Spinal cord (tissue), 10 donors: ENCODE data around the gene NDUFA8. TPM values are rescaled to one million over a fixed set of nuclear protein-coding genes. Genes with fewer than 3 reads are reported as not detected.
A peak's percentile ranks its signal among the peaks of the same experiment; 100 is the strongest.

Experiments
- DNase-seq, 6 donors: peaks; one replicate each; pipeline versions ENCODE4 v3.0.0 to v3.0.0-alpha.2; 2013 to 2015; ENCODE audit warnings: low spot score in 6 of 6, low read depth in 4 of 6
- H3K27ac ChIP-seq: one replicate; pipeline ENCODE4 v1.5.1; 2013; ENCODE audit warnings: low read depth, low read length, control low read depth
- H3K27me3 ChIP-seq: one replicate; pipeline ENCODE4 v1.6.1; 2013; ENCODE audit warnings: low read length; ENCODE audit not compliant: control insufficient read depth, insufficient read depth
- H3K36me3 ChIP-seq: one replicate; pipeline ENCODE4 v1.6.1; 2013; ENCODE audit warnings: low read length; ENCODE audit not compliant: control insufficient read depth, insufficient read depth
- H3K4me1 ChIP-seq: one replicate; pipeline ENCODE4 v1.6.1; 2013; ENCODE audit warnings: low read length; ENCODE audit not compliant: control insufficient read depth, insufficient read depth
- H3K4me3 ChIP-seq: one replicate; pipeline ENCODE4 v1.5.1; 2013; ENCODE audit warnings: low read depth, low read length, control low read depth
- H3K9me3 ChIP-seq: one replicate; pipeline ENCODE4 v1.6.1; 2013; ENCODE audit warnings: low read length; ENCODE audit not compliant: control insufficient read depth, insufficient read depth
- WGBS: methylation state at CpG from one replicate; pipeline ENCODE4 v1.1.5; 2013; ENCODE audit warnings: missing lambda C conversion rate; ENCODE audit not compliant: insufficient coverage; 5-methylcytosine and 5-hydroxymethylcytosine counted together
- long read RNA-seq, 4 donors: transcript quantifications; one replicate each; lab custom pipeline, GENCODE V29; 2026
- polyA plus RNA-seq, 2 donors: library from polyadenylated mRNA; unstranded; fragments of 120-200 nt; gene quantifications; one replicate each; pipeline ENCODE4 v1.2.1, GENCODE V29; 2013; ENCODE audit not compliant: insufficient read length in 2 of 2
- total RNA-seq, 2 donors: library from RNA; depleted of rRNA in 1 of 2; stranded (reverse); fragments of 120-200 nt in 1 of 2; fragments of >200 nt in 1 of 2; gene quantifications; one replicate each; pipeline versions ENCODE4 v1.2.3 to v1.2.4, GENCODE V29; 2013 to 2014
- donor health status: healthy.

Gene NDUFA8
- total RNA-seq (10 to 100 TPM; 46.0 to 59.4 TPM), polyA plus RNA-seq (100 to 1,000 TPM; 109 to 114 TPM)
- long read RNA-seq, donor 1, transcript NDUFA8-201 (4 exons, 844 nt), result major isoform, 139 of 191 reads
- long read RNA-seq, donor 1, partial matches to known transcripts, result 47 of 191 reads
- long read RNA-seq, donor 1, other reads (novel, unspliced or antisense), result 5 of 191 reads
- long read RNA-seq, donor 2, transcript NDUFA8-201 (4 exons, 844 nt), result major isoform, 33 of 38 reads
- long read RNA-seq, donor 2, partial matches to known transcripts, result 5 of 38 reads
- long read RNA-seq, donor 2, other reads (novel, unspliced or antisense), result 0 of 38 reads
- long read RNA-seq, donor 3, transcript NDUFA8-201 (4 exons, 844 nt), result major isoform, 34 of 44 reads
- long read RNA-seq, donor 3, partial matches to known transcripts, result 10 of 44 reads
- long read RNA-seq, donor 3, other reads (novel, unspliced or antisense), result 0 of 44 reads
- long read RNA-seq, donor 4, transcript NDUFA8-201 (4 exons, 844 nt), result major isoform, 77 of 112 reads
- long read RNA-seq, donor 4, partial matches to known transcripts, result 35 of 112 reads
- long read RNA-seq, donor 4, other reads (novel, unspliced or antisense), result 0 of 112 reads

GRCh38 chr9:122159026-122159924 is at the start of gene NDUFA8, which contains the start of gene MORN5:
Gene NDUFA8, minus strand, starts transcription at chr9:122159779. Its CDS starts 102 bp downstream, at chr9:122159677.
Gene MORN5, plus strand, starts transcription at chr9:122159908. Its CDS starts 65 bp downstream, at chr9:122159973.
- Histone ChIP-seq H3K9me3 (no peaks in the 10 kb centered on the region), H3K36me3 (no peaks in the 10 kb centered on the region), H3K4me1 (peaks cover 7% of the 10 kb centered on the region), H3K27ac (peak within 1 kb of the TSS; percentile 78), H3K27me3 (no peaks in the 10 kb centered on the region), H3K4me3 (peak within 1 kb of the TSS; percentile 90)
- WGBS, result 0% methylated on average over 46 of the region's 56 CpGs
- peak; percentile 90 to 99 (median 94) for DNase-seq

- no peak overlapping the region for H3K4me3 ChIP-seq
- no peaks in the 10 kb centered on the region for H3K36me3 ChIP-seq
- H3K27ac ChIP-seq, result no peak overlapping the region
- H3K27me3 ChIP-seq, result peaks cover 22% of the 10 kb centered on the region
- WGBS, result 27% methylated on average over 8 of the region's 9 CpGs
- no peak for DNase-seq
- peaks cover 10% of the 10 kb centered on the region for H3K4me1 ChIP-seq
- no peaks in the 10 kb centered on the region for H3K9me3 ChIP-seq
These were observed 47.5 kb upstream of the NDUFA8 start for GRCh38 chr9:122207096-122207495.

- DNase-seq, result peak in 1 of 6 donors; percentile 35
- no peaks in the 10 kb centered on the region for H3K36me3 ChIP-seq
- no peaks in the 10 kb centered on the region for H3K9me3 ChIP-seq
- no peak overlapping the region for H3K4me3 ChIP-seq
- peaks cover 15% of the 10 kb centered on the region for H3K27me3 ChIP-seq
- 82% methylated on average over 8 of the region's 9 CpGs for WGBS
- peaks cover 10% of the 10 kb centered on the region for H3K4me1 ChIP-seq
- H3K27ac ChIP-seq, result no peak overlapping the region
These were observed 46.8 kb upstream of the NDUFA8 start for GRCh38 chr9:122206118-122207046.

GRCh38 chr9:122205176-122205575 is 45.6 kb upstream of the NDUFA8 start:
- 91% methylated on average over 8 of the region's 8 CpGs for WGBS
- Histone ChIP-seq H3K27ac (no peak overlapping the region), H3K4me1 (peaks cover 10% of the 10 kb centered on the region), H3K4me3 (no peak overlapping the region), H3K9me3 (no peaks in the 10 kb centered on the region), H3K36me3 (no peaks in the 10 kb centered on the region), H3K27me3 (peaks cover 5% of the 10 kb centered on the region)
- DNase-seq, result no peak

- Histone ChIP-seq H3K36me3 (peaks cover 4% of the 10 kb centered on the region), H3K27me3 (peaks cover 5% of the 10 kb centered on the region), H3K9me3 (no peaks in the 10 kb centered on the region), H3K4me1 (peaks cover 10% of the 10 kb centered on the region), H3K4me3 (no peak overlapping the region), H3K27ac (no peak overlapping the region)
- DNase-seq, result no peak
- 62% methylated on average over 12 of the region's 12 CpGs for WGBS
These were observed 44.9 kb upstream of the NDUFA8 start for GRCh38 chr9:122204491-122204890.

GRCh38 chr9:122204055-122204454 is 44.5 kb upstream of the NDUFA8 start:
- Histone ChIP-seq H3K4me3 (no peak overlapping the region), H3K9me3 (no peaks in the 10 kb centered on the region), H3K27me3 (peaks cover 5% of the 10 kb centered on the region), H3K4me1 (peaks cover 12% of the 10 kb centered on the region), H3K36me3 (peaks cover 5% of the 10 kb centered on the region), H3K27ac (no peak overlapping the region)
- DNase-seq, result no peak
- 72% methylated on average over 5 of the region's 5 CpGs for WGBS

- Histone ChIP-seq H3K4me1 (peaks cover 25% of the 10 kb centered on the region), H3K27me3 (peaks cover 3% of the 10 kb centered on the region), H3K27ac (no peak overlapping the region), H3K4me3 (no peak overlapping the region), H3K9me3 (no peaks in the 10 kb centered on the region), H3K36me3 (peaks cover 5% of the 10 kb centered on the region)
- WGBS, result 83% methylated on average over 3 of the region's 3 CpGs
- no peak for DNase-seq
These were observed 42.5 kb upstream of the NDUFA8 start for GRCh38 chr9:122202111-122202510.

GRCh38 chr9:122201641-122202040 is 42.1 kb upstream of the NDUFA8 start:
- H3K9me3 ChIP-seq, result no peaks in the 10 kb centered on the region
- 92% methylated on average over 1 of the region's 1 CpG for WGBS

More at GRCh38 chr9:122201641-122202040, 42.1 kb upstream of the NDUFA8 start:
- Histone ChIP-seq H3K27me3 (no peaks in the 10 kb centered on the region), H3K36me3 (peaks cover 5% of the 10 kb centered on the region), H3K4me1 (peaks cover 20% of the 10 kb centered on the region), H3K4me3 (no peak overlapping the region), H3K27ac (no peak overlapping the region)
- DNase-seq, result no peak
